ENCODE measurements around the gene TMCO1. TPM values are rescaled to one million over a fixed set of nuclear protein-coding genes. Genes with fewer than 3 reads are reported as not detected.
"Not testable (repeated sequence)": the region's sequence is repeated elsewhere in the genome, so short reads cannot be mapped to it uniquely, and the experiment has no call there.

The TMCO1 gene
- total RNA-seq, 1 experiment from 2014 or later, result 116 TPM

GRCh38 chr1:165815725-165816124 lies 47.1 kb upstream of the TMCO1 start:
- Histone ChIP-seq H3K9me3 (ENCODE audit: low read depth, low read length, poor library complexity, severe bottlenecking) (no peaks in the 10 kb centered on the region), H3K4me3 (ENCODE audit: low read depth, low read length, poor library complexity, severe bottlenecking) (no peak overlapping the region), H3K27me3 (replicated peaks; ENCODE audit: insufficient read depth, low read depth, low read length, poor library complexity) (no peaks in the 10 kb centered on the region), H3K36me3 (ENCODE audit: insufficient read depth, low read length, poor library complexity, severe bottlenecking) (no peaks in the 10 kb centered on the region), H3K4me1 (ENCODE audit: insufficient read depth, low read length, poor library complexity, severe bottlenecking) (no peaks in the 10 kb centered on the region), H3K27ac (ENCODE audit: low read depth, low read length, poor library complexity, severe bottlenecking) (no peak overlapping the region)
- no peak for DNase-seq (ENCODE audit: low spot score)
- intact Hi-C loops (cut with micrococcal nuclease; ENCODE audit: unreplicated experiment), result no loop called here
- ChIA-PET CTCF (no interaction called here), POLR2A (ENCODE audit: low non-redundant PET) (no interaction called here)
- TF ChIP-seq EZH2 (IDR thresholded peaks at IDR 0.05; ENCODE audit: borderline replicate concordance, low read depth, low read length, poor library complexity, severe bottlenecking), result no peak
- TF ChIP-seq CTCF (conservative IDR thresholded peaks at IDR 0.05; ENCODE audit: low read depth, low read length), result no peak
- no TSS peak for BruUV-seq (replicated peaks)

DNA sequence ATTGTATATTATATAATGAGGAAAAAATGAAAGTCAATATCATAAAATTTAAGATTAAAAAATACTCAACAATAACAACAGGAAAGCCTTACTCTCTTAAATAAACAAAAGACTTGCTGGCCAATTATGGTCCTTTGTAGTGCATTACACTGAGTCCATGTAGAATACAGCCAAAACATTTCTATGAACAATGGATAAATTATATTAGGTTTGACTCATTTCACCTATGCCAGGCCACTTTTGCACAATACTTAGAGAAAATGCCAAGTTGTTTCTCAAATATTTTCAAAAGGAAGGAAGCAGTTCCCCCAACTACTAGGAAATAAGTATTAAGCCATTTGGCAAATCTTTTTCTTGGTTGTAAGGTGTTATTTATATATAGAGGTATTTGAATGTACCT lies 38.9 kb upstream of the TMCO1 start:
- no TSS peak for BruUV-seq (replicated peaks)

DNA sequence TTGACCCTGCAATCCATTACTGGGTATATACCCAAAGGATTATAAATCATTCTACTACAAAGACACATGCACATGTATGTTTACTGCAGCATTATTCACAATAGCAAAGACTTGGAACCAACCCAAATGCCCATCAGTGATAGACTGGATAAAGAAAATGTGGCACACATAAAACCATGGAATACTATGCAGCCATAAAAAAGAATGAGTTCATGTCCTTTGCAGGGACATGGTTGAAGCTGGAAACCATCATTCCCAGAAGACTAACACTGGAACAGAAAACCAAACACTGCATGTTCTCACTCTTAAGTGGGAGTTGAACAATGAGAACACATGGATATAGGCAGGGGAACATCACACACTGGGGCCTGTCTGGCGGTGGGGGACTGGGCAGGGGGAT lies 35.8 kb upstream of the TMCO1 start:
- H3K27me3 ChIP-seq (replicated peaks; ENCODE audit: insufficient read depth, low read depth, low read length, poor library complexity); POLR2A ChIA-PET (ENCODE audit: low non-redundant PET); BruUV-seq (replicated peaks); CTCF ChIA-PET; H3K4me1 ChIP-seq (ENCODE audit: insufficient read depth, low read length, poor library complexity, severe bottlenecking); H3K36me3 ChIP-seq (ENCODE audit: insufficient read depth, low read length, poor library complexity, severe bottlenecking); H3K4me3 ChIP-seq (ENCODE audit: low read depth, low read length, poor library complexity, severe bottlenecking); H3K9me3 ChIP-seq (ENCODE audit: low read depth, low read length, poor library complexity, severe bottlenecking); H3K27ac ChIP-seq (ENCODE audit: low read depth, low read length, poor library complexity, severe bottlenecking); DNase-seq (ENCODE audit: low spot score): not testable (repeated sequence)
- intact Hi-C loops (cut with micrococcal nuclease; ENCODE audit: unreplicated experiment), result loop anchor here (10.0 kb wide), 1 partner anchor 60 kb away; no protein-coding TSS in a partner anchor

More for the DNA sequence above, 38.9 kb upstream of the TMCO1 start:
- H3K27ac ChIP-seq (ENCODE audit: low read depth, low read length, poor library complexity, severe bottlenecking), result no peak overlapping the region
- no peak overlapping the region for H3K4me3 ChIP-seq (ENCODE audit: low read depth, low read length, poor library complexity, severe bottlenecking)
- no peak for DNase-seq (ENCODE audit: low spot score)
- TF ChIP-seq CTCF (conservative IDR thresholded peaks at IDR 0.05; ENCODE audit: low read depth, low read length) (no peak), EZH2 (IDR thresholded peaks at IDR 0.05; ENCODE audit: borderline replicate concordance, low read depth, low read length, poor library complexity, severe bottlenecking) (no peak)
- no peaks in the 10 kb centered on the region for H3K4me1 ChIP-seq (ENCODE audit: insufficient read depth, low read length, poor library complexity, severe bottlenecking)
- H3K27me3 ChIP-seq (replicated peaks; ENCODE audit: insufficient read depth, low read depth, low read length, poor library complexity), result no peaks in the 10 kb centered on the region
- no peaks in the 10 kb centered on the region for H3K9me3 ChIP-seq (ENCODE audit: low read depth, low read length, poor library complexity, severe bottlenecking)
- intact Hi-C loops (cut with micrococcal nuclease; ENCODE audit: unreplicated experiment), result loop anchor here (10.0 kb wide), 1 partner anchor 57 kb away; no protein-coding TSS in a partner anchor
- ChIA-PET POLR2A (ENCODE audit: low non-redundant PET) (no interaction called here), CTCF (no interaction called here)
- no peaks in the 10 kb centered on the region for H3K36me3 ChIP-seq (ENCODE audit: insufficient read depth, low read length, poor library complexity, severe bottlenecking)

DNA sequence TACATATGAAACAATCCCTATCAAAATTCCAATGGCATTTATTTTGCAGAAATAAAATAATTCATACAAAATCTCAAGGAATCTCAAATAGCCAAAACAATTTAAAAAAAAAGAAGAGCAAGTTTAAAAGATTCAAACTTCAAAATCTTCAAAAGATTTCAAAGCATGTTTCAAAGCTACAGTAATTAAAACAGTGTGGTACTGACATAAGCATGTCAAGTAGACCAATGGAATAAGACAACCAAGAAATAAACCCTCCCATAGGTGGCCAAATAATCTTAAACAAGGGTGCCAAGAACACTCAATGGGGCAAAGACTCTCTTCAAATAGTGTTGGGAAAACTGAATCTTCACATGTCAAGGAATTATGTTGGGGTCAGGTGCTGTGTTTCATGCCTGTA lies 30.7 kb upstream of the TMCO1 start:
- no peak for DNase-seq (ENCODE audit: low spot score)
- no TSS peak for BruUV-seq (replicated peaks)
- no peak for TF ChIP-seq CTCF (conservative IDR thresholded peaks at IDR 0.05; ENCODE audit: low read depth, low read length)
- TF ChIP-seq EZH2 (IDR thresholded peaks at IDR 0.05; ENCODE audit: borderline replicate concordance, low read depth, low read length, poor library complexity, severe bottlenecking), result no peak
- ChIA-PET POLR2A (ENCODE audit: low non-redundant PET) (no interaction called here), CTCF (no interaction called here)
- H3K27me3 ChIP-seq (replicated peaks; ENCODE audit: insufficient read depth, low read depth, low read length, poor library complexity), result no peaks in the 10 kb centered on the region
- no peak overlapping the region for H3K27ac ChIP-seq (ENCODE audit: low read depth, low read length, poor library complexity, severe bottlenecking)
- H3K9me3 ChIP-seq (ENCODE audit: low read depth, low read length, poor library complexity, severe bottlenecking), result peaks cover 7% of the 10 kb centered on the region
- intact Hi-C loops (cut with micrococcal nuclease; ENCODE audit: unreplicated experiment), result no loop called here
- H3K4me1 ChIP-seq (ENCODE audit: insufficient read depth, low read length, poor library complexity, severe bottlenecking), result no peaks in the 10 kb centered on the region
- no peak overlapping the region for H3K4me3 ChIP-seq (ENCODE audit: low read depth, low read length, poor library complexity, severe bottlenecking)
- H3K36me3 ChIP-seq (ENCODE audit: insufficient read depth, low read length, poor library complexity, severe bottlenecking), result no peaks in the 10 kb centered on the region

Measured in A673 (cell line).